Motor neuron (in vitro differentiated cells): ENCODE data around the gene BEND6. TPM values are rescaled to one million over a fixed set of nuclear protein-coding genes. Genes with fewer than 3 reads are reported as not detected.
A peak's percentile ranks its signal among the peaks of the same experiment; 100 is the strongest.
"Not testable (repeated sequence)": the region's sequence is repeated elsewhere in the genome, so short reads cannot be mapped to it uniquely, and the experiment has no call there.

Experiments used
- ATAC-seq, 8 experiments: fragments of 200-7000 bp; cut with Tn5 transposase; replicated peaks in 6 of 8; 2 replicates each; pipeline ENCODE4 v1.8.0; 2021; ENCODE audit warnings: mild to moderate bottlenecking in 8 of 8, moderate library complexity in 8 of 8
- H3K27ac ChIP-seq, 2 donors: fragments of 250-450 bp; sonication (Bioruptor Pico); 2 replicates each; pipeline ENCODE4 v1.9.0; 2021; ENCODE audit warnings: antibody characterized with exemption in 2 of 2, mild to moderate bottlenecking in 2 of 2, moderate library complexity in 1 of 2
- H3K4me1 ChIP-seq, 2 donors: fragments of 250-450 bp; sonication (Bioruptor Pico); replicated peaks in 1 of 2; 2 replicates each; pipeline ENCODE4 v1.6.1; 2021; ENCODE audit warnings: antibody characterized with exemption in 2 of 2, mild to moderate bottlenecking in 2 of 2, moderate library complexity in 1 of 2
- H3K4me3 ChIP-seq, 5 donors: fragments of 250-450 bp; sonication (Bioruptor Pico); 2 replicates each; pipeline ENCODE4 v1.9.0; 2021; ENCODE audit warnings: antibody characterized with exemption in 5 of 5, mild to moderate bottlenecking in 5 of 5, moderate library complexity in 4 of 5
- WGBS, 10 experiments: fragments of 450-650 bp; shearing (Covaris generic); methylation state at CpG; one replicate each; pipeline ENCODE4 v1.0.0; 2022; 5-methylcytosine and 5-hydroxymethylcytosine counted together
- in situ Hi-C, 9 experiments: fragments of 400-800 bp; cut with MboI; loops; one replicate each; pipeline ENCODE4 v1.15.0; 2021; ENCODE audit warnings: low sequenced_read_pairs in 9 of 9, low pct_unique_long_range_greater_than_20kb in 2 of 9; ENCODE audit not compliant: unreplicated experiment in 9 of 9
- total RNA-seq, 8 experiments: library from RNA; unstranded; fragments of 300-600 nt; gene quantifications; 2 replicates each; pipeline versions ENCODE4 v1.2.3 to v1.2.4, GENCODE V29; 2022

The BEND6 gene
- total RNA-seq, 8 experiments from 2014 or later = 2.0 to 40.4 (median 10.1) TPM

GRCh38 chr6:56999049-56999448, 44.1 kb downstream of the BEND6 start:
- Histone ChIP-seq H3K27ac (no peak overlapping the region), H3K4me1 (no peaks in the 10 kb centered on the region), H3K4me3 (no peak overlapping the region)
- no peak for ATAC-seq
- in situ Hi-C loops = no loop called here

- WGBS, 10 experiments = 89 to 100% (median 94%) methylated on average over 1 to 5 of the region's 18 CpGs; no CpG with 5 or more reads in 5 of the 10 experiments
- not testable (repeated sequence) for H3K27ac ChIP-seq
Measured at GRCh38 chr6:56999748-57000147, 44.8 kb downstream of the BEND6 start.

GRCh38 chr6:57002197-57002596, 47.3 kb downstream of the BEND6 start:
- Histone ChIP-seq H3K27ac (no peak overlapping the region), H3K4me1 (no peaks in the 10 kb centered on the region), H3K4me3 (no peak overlapping the region)
- in situ Hi-C loops = no loop called here
- peak in 3 of 8 experiments; percentile 55 to 74 (median 60) for ATAC-seq

More at GRCh38 chr6:56999748-57000147, 44.8 kb downstream of the BEND6 start:
- H3K4me1 ChIP-seq, ATAC-seq, in situ Hi-C loops, H3K4me3 ChIP-seq: not testable (repeated sequence)

DNA sequence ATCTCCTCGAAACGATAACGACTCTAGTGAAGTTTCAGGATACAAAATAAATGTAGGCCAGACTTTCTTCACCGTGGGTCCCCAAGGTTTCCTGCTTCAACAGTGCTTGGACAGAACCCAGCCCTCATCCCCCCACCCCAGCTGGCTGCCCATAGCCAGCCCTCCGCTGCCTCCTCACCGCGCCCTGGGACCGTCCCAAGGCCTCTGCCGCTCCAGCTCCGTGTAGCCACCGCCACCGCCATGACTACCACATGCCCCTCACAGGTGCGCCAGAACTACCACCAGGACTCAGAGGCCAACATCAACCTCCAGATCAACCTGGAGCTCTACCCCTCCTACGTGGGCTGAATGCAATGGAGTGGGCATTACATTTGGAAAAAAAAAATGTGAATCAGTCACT, 49.4 kb downstream of the BEND6 start:
- H3K4me3 ChIP-seq = no peak overlapping the region
- in situ Hi-C loops = no loop called here
- H3K27ac ChIP-seq = no peak overlapping the region
- H3K4me1 ChIP-seq = no peaks in the 10 kb centered on the region
- no peak for ATAC-seq
- WGBS, 10 experiments = 80 to 100% (median 97%) methylated on average over 1 to 10 of the region's 14 CpGs; no CpG with 5 or more reads in 2 of the 10 experiments

- WGBS, 10 experiments = 0 to 85% (median 67%) methylated on average over 1 to 3 of the region's 3 CpGs; no CpG with 5 or more reads in 3 of the 10 experiments
- ATAC-seq = no peak
- in situ Hi-C loops = no loop called here
Measured at GRCh38 chr6:57006101-57006500, 51.2 kb downstream of the BEND6 start.

GRCh38 chr6:57008069-57008468, 53.2 kb downstream of the BEND6 start:
- ATAC-seq, H3K27ac ChIP-seq, in situ Hi-C loops, H3K4me3 ChIP-seq, H3K4me1 ChIP-seq: not testable (repeated sequence)
- WGBS, 10 experiments = 80 to 100% (median 100%) methylated on average over 1 to 2 of the region's 2 CpGs; no CpG with 5 or more reads in 4 of the 10 experiments

More at GRCh38 chr6:57006101-57006500, 51.2 kb downstream of the BEND6 start:
- H3K4me3 ChIP-seq = no peak overlapping the region
- H3K4me1 ChIP-seq = no peaks in the 10 kb centered on the region
- no peak overlapping the region for H3K27ac ChIP-seq

DNA sequence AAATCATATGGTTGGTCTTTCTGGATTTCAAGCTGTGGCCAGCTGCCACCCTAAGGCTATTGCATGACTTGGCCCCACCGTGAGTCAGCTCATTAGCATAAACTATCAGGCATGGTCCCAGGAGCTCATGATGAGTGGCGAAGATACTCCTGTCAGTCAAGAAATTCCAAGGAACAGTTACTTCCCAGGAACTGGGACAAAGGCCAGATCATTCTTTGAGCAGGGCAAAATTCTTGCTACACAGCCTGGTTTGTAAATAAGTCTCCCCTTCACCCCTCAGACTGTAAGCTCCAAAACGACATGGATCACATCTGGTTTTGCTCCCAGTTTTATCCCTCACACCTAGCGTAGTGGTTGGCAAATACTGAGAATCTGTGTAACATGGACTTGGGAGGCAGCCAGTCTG, 58.6 kb downstream of the BEND6 start:
- 0 to 100% (median 39%) methylated on average over 1 to 4 of the region's 4 CpGs; no CpG with 5 or more reads in 2 of the 10 experiments for WGBS, 10 experiments
- no peaks in the 10 kb centered on the region for H3K4me1 ChIP-seq
- in situ Hi-C loops = no loop called here
- no peak overlapping the region for H3K27ac ChIP-seq
- peak in 3 of 8 experiments; percentile 92 to 96 (median 93) for ATAC-seq
- no peak overlapping the region for H3K4me3 ChIP-seq

GRCh38 chr6:57017069-57017468, 62.2 kb downstream of the BEND6 start:
- no peak overlapping the region for H3K27ac ChIP-seq
- no peak for ATAC-seq
- H3K4me1 ChIP-seq = no peaks in the 10 kb centered on the region
- H3K4me3 ChIP-seq = no peak overlapping the region
- whole genome bisulfite sequencing, 10 experiments = 71 to 96% (median 88%) methylated on average over 2 to 3 of the region's 3 CpGs
- in situ Hi-C loops = no loop called here

- ATAC-seq = no peak
- Histone ChIP-seq H3K4me3 (no peak overlapping the region), H3K4me1 (no peaks in the 10 kb centered on the region), H3K27ac (no peak overlapping the region)
- in situ Hi-C loops = no loop called here
- 67 to 100% (median 88%) methylated on average over 1 of the region's 1 CpG; no CpG with 5 or more reads in 3 of the 10 experiments for whole genome bisulfite sequencing, 10 experiments
Measured at GRCh38 chr6:57017841-57018240, 62.9 kb downstream of the BEND6 start.

DNA sequence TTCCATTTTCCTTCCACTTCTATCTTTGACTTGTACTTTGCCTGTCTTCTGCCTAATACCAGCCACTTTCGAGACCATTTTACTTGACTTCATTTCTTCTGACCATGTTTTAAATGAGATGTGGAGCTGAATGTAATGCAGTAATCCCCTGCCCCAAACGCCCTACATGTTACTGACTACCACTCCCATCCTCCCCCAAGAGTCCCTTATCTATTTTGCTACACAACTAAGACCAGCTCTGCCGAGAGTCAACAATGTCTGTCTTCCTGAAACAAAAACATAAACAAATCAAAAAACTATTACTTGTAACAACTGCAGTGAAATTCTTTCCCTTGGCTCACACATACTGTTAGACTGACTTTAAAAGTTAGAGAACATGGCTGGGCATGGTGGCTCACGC, 64.5 kb downstream of the BEND6 start:
- no peaks in the 10 kb centered on the region for H3K4me1 ChIP-seq
- ATAC-seq = no peak
- no peak overlapping the region for H3K4me3 ChIP-seq
- H3K27ac ChIP-seq = no peak overlapping the region
- in situ Hi-C loops = no loop called here
- WGBS, 10 experiments = 78 to 100% (median 90%) methylated on average over 1 to 4 of the region's 4 CpGs; no CpG with 5 or more reads in 1 of the 10 experiments

GRCh38 chr6:57021086-57021720, 66.3 kb downstream of the BEND6 start:
- peak in 4 of 8 experiments; percentile 38 to 99 (median 98) for ATAC-seq
- Histone ChIP-seq H3K4me3 (no peak overlapping the region), H3K4me1 (no peaks in the 10 kb centered on the region), H3K27ac (no peak overlapping the region)
- in situ Hi-C loops = no loop called here
- WGBS, 10 experiments = 0 to 40% (median 0%) methylated on average over 1 of the region's 1 CpG; no CpG with 5 or more reads in 3 of the 10 experiments

GRCh38 chr6:57024321-57024720, 69.4 kb downstream of the BEND6 start:
- Histone ChIP-seq H3K4me3 (no peak overlapping the region), H3K4me1 (peaks cover 0 to 5% of the 10 kb centered on the region in 2 donors), H3K27ac (no peak overlapping the region)
- in situ Hi-C loops = no loop called here
- 43 to 85% (median 65%) methylated on average over 2 of the region's 2 CpGs; no CpG with 5 or more reads in 1 of the 10 experiments for WGBS, 10 experiments
- ATAC-seq = no peak

DNA sequence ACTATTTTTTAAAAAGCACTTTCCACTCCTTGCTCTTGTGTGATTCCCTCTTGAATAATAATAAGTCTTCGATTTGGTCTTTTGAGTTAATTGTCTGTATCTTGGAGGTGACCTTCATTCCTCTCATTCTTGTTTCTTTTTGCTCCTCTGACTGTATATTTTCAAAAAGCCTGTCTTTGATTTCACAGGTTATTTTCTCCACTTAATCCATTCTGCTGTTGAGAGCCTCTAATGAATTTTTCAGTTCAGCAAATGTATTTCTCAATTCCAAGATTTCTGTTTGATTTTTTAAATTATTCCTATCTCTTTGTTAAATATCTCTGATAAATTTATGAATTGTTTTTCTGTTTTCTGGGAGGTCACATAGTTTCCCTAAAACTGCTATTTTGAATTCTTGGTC, 69.9 kb downstream of the BEND6 start:
- WGBS, 10 experiments = 14 to 100% (median 55%) methylated on average over 1 of the region's 1 CpG
- no peak for ATAC-seq
- in situ Hi-C loops = no loop called here
- peaks cover 0 to 5% of the 10 kb centered on the region in 2 donors for H3K4me1 ChIP-seq
- no peak overlapping the region for H3K27ac ChIP-seq
- no peak overlapping the region for H3K4me3 ChIP-seq

DNA sequence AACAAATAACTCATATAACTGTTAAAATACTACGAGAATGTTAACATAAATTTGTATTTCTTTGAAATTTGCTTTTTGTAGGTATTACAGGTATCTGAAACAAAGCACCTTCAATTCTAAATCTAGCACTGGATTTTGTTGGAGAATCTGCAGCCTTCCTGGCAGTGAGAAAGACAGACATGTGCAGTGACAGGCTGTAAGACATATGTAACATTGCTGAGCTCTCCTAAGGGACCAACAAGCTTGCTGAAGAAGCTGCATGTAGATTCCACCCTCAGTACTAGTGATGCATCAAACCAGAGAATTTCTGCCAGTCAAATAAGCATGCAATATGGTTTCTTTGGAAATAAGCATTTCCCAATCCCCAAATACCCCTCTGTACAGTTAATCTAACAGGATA, 71.1 kb downstream of the BEND6 start:
- peaks cover 0 to 5% of the 10 kb centered on the region in 2 donors for H3K4me1 ChIP-seq
- in situ Hi-C loops = no loop called here
- H3K4me3 ChIP-seq = no peak overlapping the region
- WGBS, 10 experiments = 60 to 92% (median 87%) methylated on average over 1 of the region's 1 CpG; no CpG with 5 or more reads in 2 of the 10 experiments
- no peak for ATAC-seq
- H3K27ac ChIP-seq = no peak overlapping the region
